Measurements from ENCODE around the gene TUBAL3. TPM values are rescaled to one million over a fixed set of nuclear protein-coding genes. Genes with fewer than 3 reads are reported as not detected.

TUBAL3 gene
- total RNA-seq, 1 donor from 2014 or later = not detected

DNA sequence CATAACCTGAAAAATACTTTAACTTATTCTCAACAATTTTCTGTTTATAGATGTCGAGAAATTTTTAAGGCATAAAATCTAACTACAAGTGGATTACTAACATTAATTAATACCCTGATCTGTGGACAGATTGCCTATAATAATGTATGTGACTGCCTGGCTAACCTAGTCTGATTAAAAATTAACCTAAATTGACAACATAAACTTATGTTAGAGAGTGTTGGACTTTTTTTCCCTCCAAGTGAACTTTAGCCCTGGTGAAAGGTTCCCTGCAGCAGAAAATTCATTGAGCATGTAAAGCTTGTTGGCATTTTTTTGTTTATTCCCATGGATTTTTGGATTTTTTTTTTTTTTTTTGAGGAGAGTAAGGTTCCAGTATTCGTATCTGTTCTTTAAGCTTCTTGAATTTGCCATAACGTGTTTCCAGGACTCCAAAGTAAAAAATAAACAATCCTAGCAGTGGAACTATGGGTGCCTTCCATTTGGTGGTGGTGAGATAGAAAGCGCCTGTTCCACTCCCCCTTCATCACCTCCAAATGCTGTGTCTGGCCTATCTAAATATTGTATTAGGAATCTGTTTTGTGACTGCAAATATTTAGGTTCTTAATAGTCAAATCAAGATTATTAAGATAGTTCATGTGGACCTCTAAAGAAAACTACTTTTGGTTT is 43.8 kb upstream of the TUBAL3 start:
- Mint-ChIP-seq H3K4me1 (peaks cover 41% of the 10 kb centered on the region), H3K36me3 (ENCODE audit: low read depth) (peaks cover 6% of the 10 kb centered on the region), H3K27me3 (ENCODE audit: low read depth) (no peaks in the 10 kb centered on the region), H3K27ac (ENCODE audit: unreplicated experiment) (no peak overlapping the region), H3K4me3 (peak overlapping the region; percentile 74), H3K9me3 (no peaks in the 10 kb centered on the region)
- DNase-seq (ENCODE audit: low read depth, low spot score) = no peak
- TF ChIP-seq, protein P1, sequence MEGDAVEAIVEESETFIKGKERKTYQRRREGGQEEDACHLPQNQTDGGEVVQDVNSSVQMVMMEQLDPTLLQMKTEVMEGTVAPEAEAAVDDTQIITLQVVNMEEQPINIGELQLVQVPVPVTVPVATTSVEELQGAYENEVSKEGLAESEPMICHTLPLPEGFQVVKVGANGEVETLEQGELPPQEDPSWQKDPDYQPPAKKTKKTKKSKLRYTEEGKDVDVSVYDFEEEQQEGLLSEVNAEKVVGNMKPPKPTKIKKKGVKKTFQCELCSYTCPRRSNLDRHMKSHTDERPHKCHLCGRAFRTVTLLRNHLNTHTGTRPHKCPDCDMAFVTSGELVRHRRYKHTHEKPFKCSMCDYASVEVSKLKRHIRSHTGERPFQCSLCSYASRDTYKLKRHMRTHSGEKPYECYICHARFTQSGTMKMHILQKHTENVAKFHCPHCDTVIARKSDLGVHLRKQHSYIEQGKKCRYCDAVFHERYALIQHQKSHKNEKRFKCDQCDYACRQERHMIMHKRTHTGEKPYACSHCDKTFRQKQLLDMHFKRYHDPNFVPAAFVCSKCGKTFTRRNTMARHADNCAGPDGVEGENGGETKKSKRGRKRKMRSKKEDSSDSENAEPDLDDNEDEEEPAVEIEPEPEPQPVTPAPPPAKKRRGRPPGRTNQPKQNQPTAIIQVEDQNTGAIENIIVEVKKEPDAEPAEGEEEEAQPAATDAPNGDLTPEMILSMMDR (conservative IDR thresholded peaks at IDR 0.05) = no peak

DNA sequence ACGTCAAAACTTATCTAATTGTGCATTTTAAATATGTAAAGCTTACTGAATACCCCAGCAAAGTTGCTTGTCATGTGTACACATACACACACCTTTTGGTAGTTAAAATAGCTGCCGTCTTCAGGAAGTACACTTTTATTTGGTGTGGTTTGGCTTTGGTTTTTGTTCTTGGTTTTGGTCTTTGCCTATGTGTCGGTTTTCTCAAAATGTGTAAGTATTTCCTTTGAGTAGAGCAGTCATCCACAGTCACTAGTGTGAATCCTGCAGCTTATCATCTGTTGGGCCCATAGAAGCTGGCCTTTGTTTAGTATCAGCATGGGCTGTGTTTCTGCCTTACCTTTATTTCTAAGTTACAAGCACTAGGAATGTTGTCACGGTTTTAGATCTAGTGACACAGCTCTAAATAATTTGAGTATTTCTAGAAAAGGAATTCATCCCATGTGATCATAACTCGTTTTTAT is 43.0 kb upstream of the TUBAL3 start:
- Mint-ChIP-seq H3K9me3 (no peaks in the 10 kb centered on the region), H3K27me3 (ENCODE audit: low read depth) (no peaks in the 10 kb centered on the region)
- no peak for DNase-seq (ENCODE audit: low read depth, low spot score)

DNA sequence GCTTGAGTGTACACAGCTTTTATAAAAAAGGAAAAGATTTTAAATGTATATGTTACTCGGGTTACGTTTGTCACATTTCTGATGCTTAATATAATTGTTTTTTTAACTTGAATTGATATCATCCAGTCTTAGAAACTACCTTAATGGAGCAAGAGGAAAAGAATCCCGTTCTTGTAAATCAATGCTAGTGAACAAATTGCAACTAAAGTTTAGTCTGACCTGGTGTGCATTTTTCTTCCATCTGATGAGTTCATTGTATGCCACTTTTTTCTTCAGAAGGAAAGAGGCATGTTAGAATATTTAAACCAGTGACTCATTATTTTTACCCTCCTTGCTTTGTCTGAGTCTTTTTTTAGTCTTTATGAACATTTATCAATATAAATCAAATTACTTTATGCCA is 42.4 kb upstream of the TUBAL3 start:
- Mint-ChIP-seq H3K27ac (ENCODE audit: unreplicated experiment) (peak overlapping the region; percentile 9), H3K36me3 (ENCODE audit: low read depth) (no peaks in the 10 kb centered on the region), H3K9me3 (no peaks in the 10 kb centered on the region), H3K4me3 (peak overlapping the region; percentile 85), H3K27me3 (ENCODE audit: low read depth) (no peaks in the 10 kb centered on the region), H3K4me1 (peaks cover 45% of the 10 kb centered on the region)
- TF ChIP-seq, protein P1 (conservative IDR thresholded peaks at IDR 0.05) = no peak
- no peak for DNase-seq (ENCODE audit: low read depth, low spot score)

More for the DNA sequence above, 43.0 kb upstream of the TUBAL3 start:
- TF ChIP-seq, protein P1 (conservative IDR thresholded peaks at IDR 0.05) = no peak
- H3K4me1 Mint-ChIP-seq = peaks cover 41% of the 10 kb centered on the region
- H3K36me3 Mint-ChIP-seq (ENCODE audit: low read depth) = peaks cover 3% of the 10 kb centered on the region
- H3K27ac Mint-ChIP-seq (ENCODE audit: unreplicated experiment) = peak overlapping the region; percentile 76
- peak overlapping the region; percentile 85 for H3K4me3 Mint-ChIP-seq

DNA sequence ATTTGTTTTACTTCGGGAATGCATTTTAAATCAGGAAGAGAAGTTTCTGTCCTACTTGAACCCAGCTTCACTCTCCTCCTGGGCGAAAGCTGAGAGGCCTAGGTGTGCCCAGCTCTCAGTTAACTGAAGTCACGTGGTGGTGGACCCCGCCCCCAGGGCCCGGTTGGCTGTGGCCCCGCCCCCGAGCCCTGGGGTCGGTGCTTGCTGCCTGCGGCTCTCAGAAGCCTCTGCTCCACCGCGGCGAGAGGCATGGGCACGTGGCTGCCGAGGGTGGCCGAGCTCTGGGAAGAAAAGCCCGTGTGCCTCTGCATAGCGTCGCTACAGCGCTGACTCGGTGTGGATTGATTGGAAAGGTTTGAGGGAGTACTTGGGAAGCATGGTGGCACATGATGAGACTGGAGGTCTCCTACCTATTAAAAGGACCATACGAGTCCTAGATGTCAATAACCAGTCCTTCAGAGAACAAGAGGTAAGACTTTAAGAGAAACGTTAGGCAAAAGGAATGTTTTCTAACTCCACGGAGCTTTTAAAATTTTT is 41.8 kb upstream of the TUBAL3 start:
- peaks cover 42% of the 10 kb centered on the region for H3K4me1 Mint-ChIP-seq
- TF ChIP-seq, protein P1 (conservative IDR thresholded peaks at IDR 0.05) = no peak
- peak; percentile 79 for DNase-seq (ENCODE audit: low read depth, low spot score)
- H3K27me3 Mint-ChIP-seq (ENCODE audit: low read depth) = no peaks in the 10 kb centered on the region
- no peaks in the 10 kb centered on the region for H3K9me3 Mint-ChIP-seq
- peak overlapping the region; percentile 85 for H3K4me3 Mint-ChIP-seq
- no peaks in the 10 kb centered on the region for H3K36me3 Mint-ChIP-seq (ENCODE audit: low read depth)
- peak overlapping the region; percentile 85 for H3K27ac Mint-ChIP-seq (ENCODE audit: unreplicated experiment)

DNA sequence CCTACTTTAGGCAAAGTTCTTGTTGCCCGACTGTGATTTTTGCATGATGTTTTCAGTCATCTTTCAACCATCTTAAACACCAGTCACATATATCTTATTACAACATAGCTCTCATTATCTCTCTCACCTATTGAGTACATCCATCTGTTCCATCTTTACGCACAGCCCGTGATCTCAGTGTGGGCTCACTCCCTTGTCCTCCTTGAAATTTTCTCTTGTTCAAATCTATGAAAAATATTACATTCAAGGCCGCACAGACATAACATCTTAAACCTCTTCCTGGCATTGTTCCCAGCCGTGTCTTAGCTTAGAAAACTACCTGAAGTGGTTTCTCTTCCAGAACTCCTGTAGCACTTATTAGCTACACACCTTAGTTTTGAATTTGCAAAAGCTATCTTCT is 40.4 kb upstream of the TUBAL3 start:
- Mint-ChIP-seq H3K27me3 (ENCODE audit: low read depth) (no peaks in the 10 kb centered on the region), H3K4me3 (no peak overlapping the region), H3K27ac (ENCODE audit: unreplicated experiment) (no peak overlapping the region), H3K9me3 (no peaks in the 10 kb centered on the region), H3K36me3 (ENCODE audit: low read depth) (no peaks in the 10 kb centered on the region), H3K4me1 (peaks cover 44% of the 10 kb centered on the region)
- DNase-seq (ENCODE audit: low read depth, low spot score) = no peak
- TF ChIP-seq, protein P1 (conservative IDR thresholded peaks at IDR 0.05) = no peak
